GM18520 (cell line): Measurements from ENCODE around the gene CGA.
A peak's percentile ranks its signal among the peaks of the same experiment; 100 is the strongest.

Source experiments
- ATAC-seq: cut with Tn5 transposase; IDR thresholded peaks from one replicate; pipeline ENCODE4 v1.9.1; 2021; ENCODE audit not compliant: unreplicated experiment

The CGA gene

DNA sequence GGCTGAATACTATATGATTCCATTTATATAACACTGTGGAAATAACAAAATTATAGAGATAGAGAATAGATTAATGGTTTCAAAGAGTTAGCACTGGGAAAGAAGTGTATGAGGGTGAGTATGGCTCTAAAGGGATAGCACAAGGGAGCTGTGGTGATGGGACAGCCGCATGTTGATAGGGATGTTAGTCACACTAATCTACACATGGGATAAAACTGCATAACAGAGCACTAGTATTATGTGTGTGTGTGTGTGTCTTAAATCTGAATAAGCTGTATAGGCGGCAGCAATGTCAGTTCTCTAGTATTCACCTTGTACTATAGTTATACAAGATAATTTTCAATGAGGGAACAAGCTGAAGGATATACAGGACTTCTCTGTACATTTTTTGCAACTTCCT is 5.8 kb downstream of the CGA start:
- no peak for ATAC-seq

DNA sequence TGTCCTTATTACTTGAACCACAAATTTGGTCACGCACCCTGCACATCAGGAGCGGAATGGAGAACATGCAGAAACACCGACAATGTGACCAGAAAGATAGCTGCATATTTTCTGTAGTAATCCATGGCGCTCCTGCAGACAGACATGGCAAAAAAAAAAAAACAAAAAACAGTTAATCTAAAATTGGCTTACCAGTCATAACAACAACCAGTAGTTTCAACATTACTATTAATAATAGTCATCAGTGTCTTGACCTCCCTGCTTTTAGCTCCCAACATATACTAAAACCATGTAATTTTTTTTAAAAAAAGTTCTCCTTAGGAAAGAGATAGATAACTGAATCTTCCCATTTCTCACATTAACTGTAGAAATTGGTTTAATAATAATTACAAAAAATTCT is 6.8 kb downstream of the CGA start:
- no peak for ATAC-seq

DNA sequence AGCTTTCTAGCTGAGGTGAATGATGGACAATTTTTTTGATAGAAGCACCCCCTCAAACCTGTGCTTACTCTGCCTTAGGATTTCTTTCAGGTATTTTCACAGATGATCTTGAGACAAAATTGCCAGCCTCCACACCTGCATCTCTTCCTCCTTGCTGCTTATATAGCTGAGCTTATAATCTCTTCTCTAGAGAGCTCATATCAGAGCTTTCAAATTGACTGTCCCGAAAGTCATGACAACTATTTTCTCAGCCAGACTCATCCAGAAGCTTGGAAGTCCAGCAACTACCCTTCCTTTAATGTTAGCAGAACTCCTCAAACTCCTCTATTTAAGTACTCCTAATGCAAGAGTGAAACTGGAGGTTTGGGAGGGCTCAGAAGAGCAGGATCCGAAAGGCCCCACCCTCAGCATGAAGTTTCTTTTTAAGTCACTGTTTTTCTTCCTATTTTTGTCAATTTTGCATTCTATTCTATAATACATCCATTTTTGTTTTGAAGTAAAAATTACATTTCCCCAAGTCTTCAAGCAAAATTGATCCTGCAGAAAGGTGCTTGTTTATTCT is 12.7 kb downstream of the CGA start:
- no peak for ATAC-seq

DNA sequence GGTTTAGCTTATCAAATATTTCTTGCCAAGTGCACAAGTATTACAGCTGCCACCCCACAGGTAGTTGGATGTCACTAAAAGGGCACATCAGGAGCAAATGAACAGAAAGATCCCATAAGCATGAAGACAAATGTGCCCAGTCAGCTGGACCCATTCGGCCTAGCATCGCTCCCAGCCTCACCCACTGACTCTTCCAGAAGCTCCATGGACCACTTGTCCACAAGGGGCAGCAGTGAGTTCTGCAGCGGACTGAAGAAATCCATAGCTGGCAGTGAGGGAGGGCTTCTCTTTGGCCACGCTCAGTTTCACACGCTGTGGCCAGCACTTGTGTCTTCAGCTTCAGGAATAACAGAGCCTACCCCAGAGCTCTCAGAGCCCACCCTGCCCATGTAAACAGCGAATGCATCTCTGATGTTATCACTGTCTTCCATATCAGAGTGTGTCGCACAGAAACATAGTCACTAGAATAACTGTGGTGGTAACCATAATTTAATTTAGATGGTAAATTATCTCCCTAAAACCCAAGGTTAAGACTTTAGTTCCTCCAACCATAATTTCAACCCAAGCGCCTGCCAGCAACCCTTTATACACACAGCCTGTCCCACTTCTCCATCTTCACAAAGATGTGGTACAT is 15.8 kb downstream of the CGA start:
- ATAC-seq: peak; percentile 58

DNA sequence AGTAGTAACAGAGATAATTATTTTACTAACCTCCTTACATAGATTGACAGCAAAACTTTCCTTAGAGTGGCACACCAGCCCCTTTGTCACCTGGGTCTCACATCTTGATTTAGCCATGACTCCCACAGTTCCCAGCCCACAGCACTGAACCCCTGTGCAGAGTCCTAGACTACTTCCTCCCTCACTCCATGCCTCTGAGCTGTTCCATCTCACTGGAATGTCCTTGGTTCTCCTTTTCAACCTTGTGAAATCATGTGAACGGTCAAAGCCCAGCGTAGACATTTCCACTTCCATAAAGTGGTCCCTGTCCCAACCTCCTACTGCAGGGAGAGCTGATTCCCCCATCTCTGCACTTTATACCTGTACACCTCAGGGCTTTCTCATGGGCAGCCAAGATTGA is 19.7 kb downstream of the CGA start:
- no peak for ATAC-seq

DNA sequence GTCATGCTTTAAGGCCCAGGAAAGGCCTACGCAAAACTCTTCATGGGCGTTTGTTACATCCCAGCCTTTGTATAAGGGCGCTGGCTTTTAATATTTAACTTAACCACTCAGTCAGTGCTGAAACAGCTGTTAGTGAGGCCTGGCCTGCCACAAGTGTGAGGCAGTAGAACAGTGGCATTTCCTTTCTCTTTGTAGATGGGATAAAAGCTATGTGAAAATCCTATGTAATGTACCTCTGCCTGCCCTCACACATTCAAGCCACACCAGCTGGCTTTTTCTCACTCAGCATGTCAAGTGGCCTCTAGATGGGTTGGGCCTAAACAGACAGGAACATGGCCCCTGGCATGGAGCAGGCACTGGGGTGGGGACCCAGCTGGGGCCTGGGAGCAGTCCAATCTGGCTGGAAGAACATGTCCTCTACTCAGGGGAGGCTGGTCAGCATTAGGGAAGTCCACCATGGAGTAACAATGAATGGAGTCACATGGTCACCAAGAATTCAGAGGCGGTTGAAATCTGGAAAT is 20.7 kb downstream of the CGA start:
- ATAC-seq: no peak

DNA sequence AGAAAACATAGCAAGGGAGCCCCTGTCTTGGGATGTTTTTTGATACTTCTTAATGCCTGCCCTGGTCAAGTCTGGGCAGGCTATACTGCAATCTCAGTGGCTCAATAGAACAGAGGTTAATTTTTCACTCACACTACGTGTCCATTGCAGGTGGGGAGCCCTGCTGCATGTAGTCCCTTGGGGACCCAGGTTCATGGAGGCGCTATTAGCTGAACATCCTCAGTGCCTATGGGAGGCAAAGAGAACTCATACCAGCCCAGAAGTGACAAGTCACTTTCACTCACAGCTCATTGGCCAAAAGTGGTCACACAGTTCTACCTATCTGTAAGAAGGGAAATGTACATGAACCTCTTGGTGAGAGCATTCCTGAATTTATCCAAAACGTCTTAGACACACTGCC is 23.2 kb downstream of the CGA start:
- ATAC-seq: no peak

DNA sequence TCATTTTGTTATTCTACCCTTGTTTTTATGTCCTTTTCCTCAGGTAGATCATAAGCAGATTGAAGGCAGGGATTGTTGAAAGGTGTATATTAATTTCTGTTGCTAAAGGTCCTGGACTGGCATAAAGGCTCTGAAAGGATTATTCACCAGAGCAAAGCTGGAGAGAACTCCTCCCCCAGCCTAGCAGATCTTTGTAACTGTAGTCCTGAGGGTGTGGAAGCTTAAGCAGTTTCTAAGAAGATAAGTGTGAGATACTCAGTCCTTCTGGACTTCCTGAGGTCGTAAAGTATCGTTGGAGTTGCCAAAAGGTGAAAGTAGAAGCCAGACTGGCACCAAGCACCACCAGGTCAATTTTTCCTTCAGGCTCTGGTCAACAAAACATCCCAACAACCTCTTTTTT is 24.2 kb downstream of the CGA start:
- no peak for ATAC-seq

DNA sequence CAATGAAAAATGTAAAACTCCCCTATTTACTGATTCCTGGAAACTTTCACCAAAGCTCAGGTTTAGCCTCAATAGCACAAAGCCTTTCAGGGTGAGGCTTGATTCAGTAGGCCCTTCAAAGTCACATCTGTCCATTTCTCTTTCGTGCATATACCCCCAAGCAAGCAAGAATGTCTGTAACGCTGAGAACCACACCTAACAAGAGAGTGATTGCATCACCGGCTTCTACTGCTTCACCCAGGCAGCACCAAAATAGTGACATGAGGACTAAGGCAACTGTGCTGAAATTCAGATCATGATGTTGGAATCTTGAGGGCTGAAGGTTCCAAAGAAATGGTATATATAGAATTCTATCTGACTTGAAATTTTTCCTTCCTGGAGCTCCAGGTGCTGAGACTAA is 26.1 kb downstream of the CGA start:
- no peak for ATAC-seq

DNA sequence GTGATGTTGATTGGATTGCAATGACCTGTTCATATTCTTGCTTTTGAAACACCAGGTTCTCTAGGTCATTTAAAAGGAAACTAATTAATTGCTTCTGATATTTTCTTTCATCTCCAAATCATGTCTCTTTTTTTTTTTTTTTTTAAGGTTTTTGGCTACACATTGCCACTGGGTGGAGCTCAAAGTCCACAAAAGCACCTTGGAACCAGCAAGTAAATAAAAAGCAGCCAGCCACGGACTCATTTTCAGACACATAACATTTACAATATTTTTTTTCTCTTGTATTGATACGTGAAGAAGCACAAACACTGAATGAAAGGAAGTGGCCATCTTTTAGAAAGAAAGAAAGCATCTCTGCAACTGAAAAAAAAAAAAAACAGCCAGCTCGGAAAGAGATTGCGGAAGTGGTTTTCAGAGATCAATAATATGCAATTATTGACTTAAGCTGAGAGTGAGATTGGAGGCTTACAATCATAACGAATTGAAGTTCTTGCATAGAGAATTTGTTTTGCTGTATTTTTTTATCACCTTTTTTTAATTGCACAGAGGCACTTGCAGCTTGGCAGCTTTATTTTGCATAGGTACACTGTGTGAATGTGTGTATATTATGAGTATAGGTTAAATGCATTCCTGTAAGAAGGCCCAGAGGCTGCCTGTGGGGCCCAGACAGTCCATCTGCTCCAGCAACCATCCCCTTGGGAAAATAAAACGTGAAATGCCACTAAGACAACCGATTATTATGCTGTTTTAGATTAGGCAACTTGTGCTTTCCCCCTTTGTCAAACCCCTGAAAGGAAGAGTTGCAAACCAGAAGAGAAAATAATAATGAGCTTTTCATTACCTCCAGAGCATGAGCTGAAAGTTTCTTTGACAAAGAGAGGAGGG is 28.2 kb downstream of the CGA start:
- ATAC-seq: no peak

DNA sequence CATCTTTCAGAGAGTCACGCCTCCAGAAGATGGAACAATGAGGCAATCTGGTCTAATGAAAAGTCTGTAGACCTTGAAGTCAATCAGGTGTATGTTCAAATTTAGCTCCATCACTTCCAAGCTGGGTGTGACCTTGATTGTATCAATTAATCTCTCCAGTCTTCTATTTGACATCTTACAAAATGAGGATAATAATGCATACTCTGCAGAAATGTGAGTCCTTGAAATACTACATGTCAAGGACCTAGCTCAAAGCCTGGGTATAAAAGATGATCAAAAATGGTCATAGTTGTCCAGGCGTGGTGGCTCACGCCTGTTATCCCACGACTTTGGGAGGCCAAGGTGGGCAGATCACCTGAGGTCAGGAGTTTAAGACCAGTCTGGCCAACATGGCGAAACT is 29.8 kb downstream of the CGA start:
- ATAC-seq: no peak

DNA sequence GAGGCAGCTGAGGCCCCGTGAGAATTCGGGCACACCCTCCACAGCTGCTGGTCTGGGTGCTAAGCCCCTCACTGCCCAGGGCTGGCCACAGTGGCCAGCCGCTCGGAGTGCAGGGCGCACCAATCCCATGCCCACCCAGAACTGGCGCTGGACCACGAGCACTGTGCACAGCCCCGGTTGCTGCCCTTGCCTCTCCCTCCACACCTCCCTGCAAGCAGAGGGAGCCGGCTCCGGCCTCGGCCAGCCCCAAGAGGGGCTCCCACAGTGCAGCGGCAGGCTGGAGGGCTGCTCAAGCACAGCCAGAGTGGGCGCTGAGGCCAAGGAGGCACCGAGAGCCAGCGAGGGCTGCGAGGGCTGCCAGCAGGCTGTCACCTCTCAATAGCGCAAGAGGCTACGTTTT is 35.0 kb downstream of the CGA start:
- no peak for ATAC-seq

DNA sequence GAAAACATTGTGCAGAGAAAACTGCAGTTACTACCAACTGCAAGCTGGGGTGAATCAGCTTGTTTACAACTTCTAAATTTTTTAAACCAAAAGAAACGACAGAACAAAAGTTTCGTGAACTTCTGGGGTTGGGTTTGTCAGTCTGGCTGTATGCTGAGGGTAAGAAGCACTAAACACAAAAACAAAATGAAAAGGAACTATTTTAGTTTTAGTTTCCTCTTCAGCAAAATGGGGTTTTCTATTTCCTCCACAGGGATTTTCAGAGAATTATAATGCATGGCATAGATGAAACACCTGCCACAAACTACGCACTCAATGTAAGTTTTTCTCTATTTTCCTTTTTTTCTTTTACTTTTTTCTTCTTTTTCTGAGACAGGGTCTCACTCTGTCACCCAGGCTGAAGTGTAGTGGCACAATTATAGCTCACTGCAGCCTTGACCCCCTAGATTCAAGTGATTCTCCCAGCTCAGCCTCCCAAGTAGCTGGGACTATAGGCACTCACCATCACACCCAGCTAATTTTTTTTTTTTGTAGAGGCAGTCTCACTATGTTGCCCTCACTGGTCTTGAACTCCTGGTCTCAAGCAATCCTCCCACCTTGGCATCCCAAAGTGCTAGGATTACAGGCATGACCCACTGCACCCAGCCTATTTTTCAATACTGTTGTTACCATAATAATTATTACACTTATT is 40.6 kb downstream of the CGA start:
- ATAC-seq: no peak

DNA sequence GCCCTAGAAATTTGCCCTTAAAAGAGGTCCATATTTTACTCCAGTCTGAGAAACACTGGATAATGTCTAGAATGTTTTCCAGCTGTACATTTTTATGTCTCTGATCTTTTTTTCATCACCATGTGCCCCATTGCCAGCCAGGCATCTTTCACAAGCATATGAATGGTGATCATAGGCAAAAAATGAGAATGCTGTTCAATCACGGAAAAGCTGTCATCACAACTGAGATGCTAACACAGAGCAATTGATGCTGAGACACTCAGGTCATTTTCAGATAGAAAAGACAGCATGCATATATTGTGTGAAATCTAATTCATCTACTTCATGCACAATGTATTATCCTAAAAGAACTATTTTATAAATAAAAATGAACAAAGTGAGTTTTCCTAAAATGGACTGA is 41.6 kb downstream of the CGA start:
- ATAC-seq: no peak

DNA sequence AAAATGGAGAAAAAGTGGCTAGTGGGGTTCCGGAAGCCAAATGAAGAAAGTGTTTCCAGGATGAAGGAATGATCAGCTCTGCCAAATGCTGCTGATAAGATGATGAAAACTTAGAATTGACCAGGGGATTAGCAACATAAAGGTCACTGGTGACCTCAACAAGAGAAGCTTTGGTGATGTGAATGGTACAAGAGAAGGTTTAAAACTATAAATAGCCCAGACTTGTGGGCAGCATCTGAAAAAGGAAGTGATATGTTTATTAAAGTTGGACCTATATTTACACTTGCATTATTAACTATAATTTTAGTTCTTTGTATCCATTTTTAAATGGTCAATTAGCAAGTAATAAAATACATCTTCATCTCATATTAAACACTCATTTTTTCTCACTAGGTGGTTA is 45.1 kb downstream of the CGA start:
- ATAC-seq: no peak

DNA sequence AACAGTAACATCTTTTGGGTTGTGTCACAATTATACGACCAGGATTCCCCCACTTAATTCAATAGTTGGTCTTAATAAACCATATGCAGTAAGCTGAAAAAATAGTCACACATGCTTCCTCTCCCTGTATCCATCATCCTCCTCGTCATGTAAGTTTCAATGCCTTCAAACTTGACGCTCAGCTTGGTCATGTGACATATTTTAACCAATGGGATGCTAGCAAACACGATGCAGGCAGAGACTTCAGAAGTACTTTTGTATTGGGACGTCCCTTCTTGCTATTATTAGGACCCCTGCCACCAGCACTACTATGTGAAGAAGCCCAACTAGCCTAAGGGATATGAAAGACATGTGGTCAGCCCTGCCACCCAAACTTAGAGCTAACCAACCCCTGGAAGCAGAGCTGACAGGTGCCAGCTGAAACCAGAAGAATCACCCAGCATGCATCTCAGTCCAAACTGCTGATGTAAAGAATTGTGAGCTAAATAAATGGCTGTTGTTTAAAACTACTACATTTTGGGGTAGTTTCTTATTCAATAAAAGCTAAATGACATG is 49.3 kb downstream of the CGA start:
- ATAC-seq: no peak

DNA sequence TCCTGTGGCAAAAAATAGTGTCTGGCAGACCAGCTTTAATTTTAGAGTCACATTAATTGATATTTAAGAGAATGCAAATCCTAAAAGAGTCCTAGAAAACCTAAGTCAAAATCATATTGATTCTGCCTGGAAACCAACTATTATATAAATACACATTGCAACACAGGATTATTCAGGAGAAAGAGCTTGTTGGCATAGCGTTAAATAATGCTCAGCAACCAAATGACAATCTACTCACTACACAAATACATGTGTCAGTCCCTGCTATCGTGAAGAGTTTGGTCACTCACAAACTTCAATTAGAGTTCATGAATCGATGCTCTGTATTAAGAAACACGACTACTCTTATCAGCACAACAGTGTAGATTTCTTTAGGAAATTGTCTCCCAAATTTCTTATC is 54.2 kb downstream of the CGA start:
- ATAC-seq: no peak
